Peyer's patch (tissue), 4 donors: Measurements from ENCODE around the gene RALGPS2.

Experiments
- CTCF ChIP-seq, 6 experiments: fragments of 450-650 bp in 4 of 6; fragments of 200-600 bp in 2 of 6; sonication (generic) in 1 of 6; IDR thresholded peaks; one replicate each; pipeline ENCODE4 v1.5.1; 2017 to 2019; ENCODE audit warnings: antibody characterized with exemption in 6 of 6, mild to moderate bottlenecking in 3 of 6, moderate library complexity in 1 of 6
- POLR2A ChIP-seq, 2 donors: fragments of 450-650 bp; IDR thresholded peaks; one replicate each; pipeline ENCODE4 v1.5.1; 2017; ENCODE audit warnings: antibody characterized with exemption in 2 of 2, mild to moderate bottlenecking in 2 of 2, moderate library complexity in 2 of 2

DNA sequence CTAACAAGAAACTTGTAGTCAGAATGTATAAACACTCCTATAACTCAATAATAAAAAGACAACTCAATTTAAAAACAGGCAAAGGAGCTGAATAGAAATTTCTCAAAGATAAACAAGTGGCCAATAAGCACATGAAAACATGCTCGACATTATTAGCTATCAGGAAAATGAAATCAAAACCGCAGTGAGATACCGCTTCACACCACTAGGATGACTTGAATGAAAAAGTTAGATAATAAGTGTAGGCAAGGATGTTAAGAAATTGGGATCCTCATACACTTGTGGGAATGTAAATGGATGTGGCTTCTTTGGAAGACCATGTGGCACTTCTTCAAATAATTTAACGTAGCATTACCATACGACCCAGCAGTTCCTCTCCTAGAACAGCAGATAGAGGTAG, 8.9 kb downstream of the RALGPS2 start:
- TF ChIP-seq CTCF (IDR thresholded peaks at IDR 0.05) (peak in 4 of 6 experiments; percentile 10 to 39 (median 22)), POLR2A (IDR thresholded peaks at IDR 0.05) (no peak)
